OCI-LY7 (cell line): ENCODE data around the gene L3MBTL3.

Source experiments
- CTCF ChIP-seq: fragments of 200-600 bp; sonication (generic); conservative IDR thresholded peaks from 2 replicates; pipeline ENCODE4 v1.5.1; 2014; ENCODE audit warnings: mild to moderate bottlenecking, antibody characterized with exemption, low read length, moderate library complexity, mixed read lengths
- EZH2phosphoT487 ChIP-seq: fragments of 200-600 bp; sonication (generic); IDR thresholded peaks from 2 replicates; pipeline ENCODE4 v1.6.1; 2018; ENCODE audit warnings: low read depth, borderline replicate concordance, mild to moderate bottlenecking, mixed run types, antibody characterized with exemption, low read length, moderate library complexity, mixed read lengths

GRCh38 chr6:130105996-130106704 is 87.8 kb downstream of the L3MBTL3 start:
- no peak for TF ChIP-seq CTCF
- TF ChIP-seq EZH2phosphoT487 = no peak
